ENCODE results near the gene DNAJA3. TPM values are rescaled to one million over a fixed set of nuclear protein-coding genes. Genes with fewer than 3 reads are reported as not detected.

Gene DNAJA3
- polyA plus RNA-seq, 3 donors = 31.3 to 35.9 (median 34.8) TPM

- DNase-seq (ENCODE audit: low read depth in 3 of 3, low spot score in 2 of 3) = no peak
Observed at GRCh38 chr16:4468972-4469371, 43.3 kb downstream of the DNAJA3 start.

DNA sequence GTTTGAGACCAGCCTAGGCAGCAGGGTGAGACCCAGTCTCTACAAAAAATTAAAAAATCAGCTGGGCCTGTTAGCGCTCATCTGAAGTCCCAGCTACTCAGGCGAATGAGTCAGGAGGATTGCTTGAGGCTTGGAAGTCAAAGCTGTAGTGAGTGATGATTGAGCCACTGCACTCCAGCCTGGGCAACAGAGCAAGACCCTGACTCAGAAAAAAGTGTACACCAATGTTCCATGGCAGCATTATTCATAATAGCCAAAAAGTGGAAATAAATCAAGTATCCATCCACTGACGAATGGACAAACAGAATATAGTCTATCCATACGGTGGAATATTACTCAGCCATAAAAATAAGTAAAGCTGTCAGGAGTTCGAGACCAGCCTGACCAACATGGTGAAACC is 46.2 kb downstream of the DNAJA3 start:
- no peak for DNase-seq (ENCODE audit: low read depth in 3 of 3, low spot score in 2 of 3)

DNA sequence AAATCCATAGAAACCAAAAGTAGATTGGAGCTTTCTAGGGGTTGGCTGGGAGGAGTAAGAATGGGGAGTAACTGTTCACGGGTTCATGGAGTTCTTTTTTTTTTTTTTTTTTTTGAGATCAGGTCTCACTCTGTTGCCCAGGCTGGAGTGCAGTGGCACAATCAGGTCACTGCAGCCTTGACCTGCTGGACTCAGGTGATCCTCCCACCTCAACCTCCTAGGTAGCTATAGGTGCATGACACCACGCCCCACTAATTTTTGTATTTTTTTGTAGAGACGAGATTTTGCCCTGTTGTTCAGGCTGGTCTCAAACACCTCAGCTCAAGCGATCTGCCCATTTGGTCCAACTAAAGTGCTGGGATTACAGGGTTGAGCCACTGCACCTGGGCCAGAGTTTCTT is 47.2 kb downstream of the DNAJA3 start:
- no peak for DNase-seq (ENCODE audit: low read depth in 3 of 3, low spot score in 2 of 3)

GRCh38 chr16:4474192-4474961 is 48.7 kb downstream of the DNAJA3 start, which contains the start of gene NMRAL1:
NMRAL1 (minus strand) TSS chr16:4474625; CDS start chr16:4474132, 493 bp downstream.
- DNase-seq (ENCODE audit: low read depth in 3 of 3, low spot score in 2 of 3) = peak; percentile 68 to 78 (median 77)

- peak; percentile 64 to 78 (median 72) for DNase-seq (ENCODE audit: low read depth in 3 of 3, low spot score in 2 of 3)
Observed at GRCh38 chr16:4475880-4476788, 50.5 kb downstream of the DNAJA3 start, which contains the start of gene HMOX2. HMOX2 (plus strand) TSS chr16:4476398; CDS start chr16:4505525, 29,127 bp downstream.

DNA sequence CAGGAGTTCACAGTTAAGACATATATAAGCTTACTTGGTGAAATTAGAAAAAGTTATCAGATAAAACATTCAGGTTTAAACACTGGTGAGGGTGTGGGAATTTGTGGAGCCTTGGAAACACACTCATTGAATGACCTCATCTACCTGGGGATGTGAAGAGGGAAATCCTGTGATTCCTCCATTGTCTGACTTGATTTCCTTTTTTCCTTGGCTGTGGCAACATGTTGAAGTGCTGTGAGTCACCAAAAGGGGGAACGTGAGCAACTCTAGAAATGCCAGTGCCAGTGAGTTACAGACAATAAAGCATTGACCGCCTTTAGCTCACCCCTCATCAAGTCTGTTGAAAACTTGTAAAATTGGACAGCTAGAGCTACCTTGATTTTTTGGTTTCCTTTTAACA is 52.3 kb downstream of the DNAJA3 start:
- DNase-seq (ENCODE audit: low read depth in 3 of 3, low spot score in 2 of 3) = no peak

GRCh38 chr16:4481526-4481925 is 55.9 kb downstream of the DNAJA3 start:
- DNase-seq (ENCODE audit: low read depth in 3 of 3, low spot score in 2 of 3) = no peak

DNA sequence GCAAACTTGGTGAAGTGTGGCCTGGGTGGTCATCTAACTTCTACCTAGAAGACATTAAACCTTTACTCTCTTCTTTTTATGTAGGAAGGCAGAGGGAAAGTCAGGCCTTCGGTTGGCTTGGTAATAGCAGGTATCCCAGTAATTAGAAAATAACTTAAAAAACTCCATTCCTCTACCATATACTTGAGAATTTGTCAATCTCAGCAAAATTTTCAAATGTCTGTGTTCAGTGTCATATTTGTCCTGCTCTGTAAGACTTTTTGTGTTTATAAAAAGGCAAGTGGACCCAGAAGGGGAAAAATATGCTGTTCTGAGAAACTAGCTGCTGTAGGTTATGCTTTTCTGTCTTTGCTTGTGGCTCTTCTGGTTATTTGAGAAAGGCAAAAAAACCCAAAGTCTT is 56.3 kb downstream of the DNAJA3 start:
- no peak for DNase-seq (ENCODE audit: low read depth in 3 of 3, low spot score in 2 of 3)

GRCh38 chr16:4486126-4486893 is 60.6 kb downstream of the DNAJA3 start:
- DNase-seq (ENCODE audit: low read depth in 3 of 3, low spot score in 2 of 3) = no peak

DNA sequence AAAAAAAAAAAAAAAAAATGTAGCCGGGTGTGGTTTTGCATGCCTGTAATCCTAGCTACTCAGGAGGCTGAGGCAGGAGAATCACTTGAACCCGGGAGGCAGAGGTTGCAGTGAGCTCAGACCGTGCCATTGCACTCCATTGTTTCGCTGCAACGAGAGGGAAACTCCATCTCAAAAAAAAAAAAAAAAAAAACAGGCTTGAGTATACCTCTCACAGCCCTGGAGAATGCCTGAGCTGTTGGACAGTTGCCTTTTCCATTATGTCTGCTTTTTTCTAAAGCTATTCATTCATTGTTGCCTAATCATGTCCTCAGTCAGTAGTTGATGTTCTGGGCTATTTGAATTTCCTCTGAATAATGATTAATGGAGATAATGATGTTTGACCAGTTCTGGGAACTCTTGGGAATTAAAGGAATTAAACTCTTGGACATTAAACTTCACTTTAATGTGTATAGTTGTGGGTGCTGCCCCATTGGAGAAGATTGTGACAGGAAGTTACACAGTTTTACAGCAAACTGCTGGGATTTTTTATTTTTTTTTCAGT is 62.4 kb downstream of the DNAJA3 start:
- DNase-seq (ENCODE audit: low read depth in 3 of 3, low spot score in 2 of 3) = no peak

GRCh38 chr16:4488499-4488967 is 62.9 kb downstream of the DNAJA3 start:
- DNase-seq (ENCODE audit: low read depth in 3 of 3, low spot score in 2 of 3) = no peak

DNA sequence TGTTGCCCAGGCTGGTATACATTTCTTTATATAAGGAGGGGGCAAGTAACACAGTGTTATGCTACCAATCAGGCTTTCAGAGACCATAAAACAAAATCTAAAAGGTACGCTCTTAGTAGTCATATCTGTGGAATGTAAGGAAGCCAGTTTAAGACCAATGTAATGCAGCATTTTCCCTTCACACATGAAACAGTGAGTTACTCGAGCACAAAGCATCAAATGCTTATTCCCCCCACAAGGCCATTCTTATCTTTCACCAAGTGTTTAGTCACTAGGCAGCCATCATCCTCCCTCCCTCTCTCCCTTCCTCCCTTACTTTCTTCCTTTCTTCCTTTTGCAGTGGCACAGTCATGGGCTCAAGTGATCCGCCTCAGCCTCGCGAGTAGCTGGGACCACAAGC is 63.4 kb downstream of the DNAJA3 start:
- DNase-seq (ENCODE audit: low read depth in 3 of 3, low spot score in 2 of 3) = no peak

DNA sequence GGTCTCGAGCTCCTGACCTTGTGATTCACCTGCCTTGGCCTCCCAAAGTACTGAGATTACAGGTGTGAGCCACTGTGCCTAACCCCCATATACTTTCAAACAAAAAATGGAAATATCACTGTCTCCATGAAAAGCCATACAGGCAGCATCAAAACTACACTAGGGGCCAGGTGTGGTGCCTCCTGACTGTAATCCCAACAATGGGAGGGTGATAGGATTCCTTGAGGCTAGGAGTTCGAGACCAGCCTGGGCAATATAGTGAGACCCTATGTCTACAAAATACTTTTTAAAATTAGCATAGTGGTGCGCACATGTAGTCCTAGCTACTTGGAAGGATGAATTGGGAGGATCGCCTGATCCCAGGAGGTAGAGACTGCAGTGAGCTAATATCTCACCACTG is 66.2 kb downstream of the DNAJA3 start:
- DNase-seq (ENCODE audit: low read depth in 3 of 3, low spot score in 2 of 3) = no peak

- no peak for DNase-seq (ENCODE audit: low read depth in 3 of 3, low spot score in 2 of 3)
Observed at GRCh38 chr16:4494746-4495490, 69.2 kb downstream of the DNAJA3 start.

- DNase-seq (ENCODE audit: low read depth in 3 of 3, low spot score in 2 of 3) = no peak
Observed at GRCh38 chr16:4495766-4496165, 70.1 kb downstream of the DNAJA3 start.

DNA sequence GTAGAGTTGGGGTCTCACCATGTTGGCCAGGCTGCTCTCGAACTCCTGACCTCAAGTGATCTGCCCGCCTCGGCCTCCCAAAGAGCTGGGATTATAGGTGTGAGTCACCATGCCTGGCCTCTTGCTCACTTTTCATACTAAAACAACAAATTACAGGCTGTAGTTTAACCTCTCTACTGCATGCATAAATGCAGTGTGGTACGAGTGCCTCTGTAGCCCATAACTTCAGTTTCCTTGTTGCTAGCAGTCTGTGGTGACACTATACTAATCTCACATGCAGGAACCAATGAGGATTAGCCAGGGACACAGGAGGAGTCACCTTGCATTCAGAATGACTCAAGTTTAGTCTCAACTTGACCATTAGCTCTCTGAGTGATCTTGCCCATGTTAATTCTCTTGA is 70.6 kb downstream of the DNAJA3 start:
- no peak for DNase-seq (ENCODE audit: low read depth in 3 of 3, low spot score in 2 of 3)

- no peak for DNase-seq (ENCODE audit: low read depth in 3 of 3, low spot score in 2 of 3)
Observed at GRCh38 chr16:4498546-4499195, 73.0 kb downstream of the DNAJA3 start.

DNA sequence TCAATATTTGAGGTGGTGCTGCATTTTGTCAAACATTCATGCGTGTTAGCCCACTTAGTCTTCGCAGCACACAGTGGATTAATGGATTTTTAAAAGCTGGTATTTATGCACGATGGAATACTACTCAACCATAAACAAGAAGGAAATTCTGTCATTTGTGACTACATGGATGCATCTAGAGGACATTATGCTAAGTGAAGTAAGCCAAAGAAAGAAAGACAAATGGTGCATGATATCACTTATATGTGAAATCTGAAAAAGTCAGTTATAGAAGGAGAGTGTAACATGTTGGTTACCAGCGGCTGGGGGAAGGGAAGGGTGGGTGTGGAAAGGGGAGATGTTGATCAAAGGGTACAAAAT is 73.5 kb downstream of the DNAJA3 start:
- DNase-seq (ENCODE audit: low read depth in 3 of 3, low spot score in 2 of 3) = no peak

- DNase-seq (ENCODE audit: low read depth in 3 of 3, low spot score in 2 of 3) = no peak
Observed at GRCh38 chr16:4500272-4500671, 74.6 kb downstream of the DNAJA3 start.
